Measurements from ENCODE around the gene ARL2BP.

Gene ARL2BP

DNA sequence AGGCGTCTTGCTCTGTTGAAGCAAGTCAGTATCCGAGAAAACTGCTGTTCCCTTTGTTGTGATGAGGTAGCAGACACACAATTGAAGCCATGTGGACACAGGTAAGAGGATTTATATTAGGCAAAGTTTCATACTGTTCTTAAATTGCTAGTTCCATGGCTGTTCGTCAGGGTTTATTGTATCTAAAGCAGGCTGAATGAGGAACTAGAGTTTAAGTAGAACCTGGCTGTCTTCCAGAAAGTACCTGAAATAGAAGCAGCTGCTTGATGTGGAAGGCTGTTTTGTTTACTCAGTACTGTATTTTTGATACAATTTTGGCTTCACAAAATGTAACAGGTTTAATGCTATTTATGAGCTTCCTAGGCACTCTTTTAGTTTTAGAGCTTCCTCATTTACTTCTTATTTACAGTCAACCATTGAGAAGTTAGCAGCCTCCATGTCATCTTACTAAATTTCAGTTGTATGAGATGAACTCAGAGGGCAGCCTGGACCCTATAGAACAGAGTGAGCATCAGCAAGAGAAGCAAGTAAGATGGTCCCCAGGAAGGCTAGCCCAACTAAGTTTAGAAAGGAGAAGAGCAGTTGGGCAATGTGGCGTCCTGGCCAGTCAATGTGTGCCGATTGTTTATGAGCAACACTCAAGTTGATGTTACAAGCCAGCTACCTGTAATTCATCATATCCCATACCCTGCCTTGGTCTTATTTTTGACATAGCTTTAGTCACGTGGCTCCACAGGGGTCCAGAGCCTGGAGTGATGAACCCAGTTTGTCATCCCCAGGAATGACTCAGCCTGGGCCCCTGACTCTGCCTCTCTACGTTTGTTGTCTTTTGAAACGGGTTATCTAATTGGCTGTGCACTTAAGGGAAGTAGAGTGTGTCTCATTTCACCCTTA lies 9.7 kb upstream of the ARL2BP start:
- DNase-seq (ENCODE audit: low read depth, low spot score) = no peak

DNA sequence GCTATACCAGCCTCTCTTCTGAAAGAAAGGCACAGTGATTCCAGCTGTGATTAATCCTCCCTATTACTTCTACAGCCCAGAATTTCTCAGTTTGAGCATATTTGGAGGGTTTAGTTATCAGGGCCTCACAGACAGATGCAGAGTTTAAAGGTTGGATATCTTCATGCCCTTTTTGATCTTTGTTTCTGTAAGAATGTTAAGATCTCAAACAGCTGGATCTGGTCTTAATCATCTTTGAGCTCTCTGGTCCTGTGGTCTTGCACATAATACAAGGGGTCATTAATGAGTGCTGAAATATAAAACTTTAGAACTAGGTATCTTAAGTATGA lies 9.1 kb upstream of the ARL2BP start:
- no peak for DNase-seq (ENCODE audit: low read depth, low spot score)

DNA sequence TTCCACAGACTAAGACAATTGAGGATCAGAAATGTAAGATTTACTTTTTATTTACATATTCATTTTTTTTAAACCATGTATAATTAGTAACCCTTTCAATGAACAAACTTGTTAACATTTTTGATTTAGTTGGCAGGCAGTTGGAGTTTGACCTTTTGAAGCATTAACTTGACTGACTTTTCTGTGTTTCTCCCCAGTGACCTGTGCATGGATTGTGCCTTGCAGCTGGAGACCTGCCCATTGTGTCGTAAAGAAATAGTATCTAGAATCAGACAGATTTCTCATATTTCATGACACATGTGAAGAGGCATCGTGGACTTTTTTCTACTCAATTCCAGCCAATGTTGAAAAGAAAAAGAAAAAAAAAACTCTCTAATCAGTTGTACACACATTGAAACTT lies 6.4 kb upstream of the ARL2BP start:
- no peak for DNase-seq (ENCODE audit: low read depth, low spot score)

DNA sequence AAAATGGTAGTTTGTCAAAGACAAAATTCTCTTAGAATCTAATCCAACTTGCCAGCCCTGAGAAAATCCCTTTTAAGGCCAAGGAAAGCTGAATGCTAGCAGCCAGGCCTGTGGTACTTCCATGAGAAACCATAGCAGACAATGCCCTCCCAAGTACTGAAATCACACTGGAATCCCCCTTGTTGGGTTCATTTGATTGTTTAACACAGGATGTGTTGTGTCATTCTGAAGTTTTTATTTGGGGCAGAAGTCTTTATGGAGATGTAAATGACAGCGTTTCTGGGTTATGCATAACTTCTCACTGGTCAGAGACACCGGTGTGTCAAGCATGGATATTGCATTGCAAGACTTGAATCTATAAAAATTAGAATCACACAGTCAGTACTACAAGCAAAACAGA lies 6.0 kb upstream of the ARL2BP start:
- no peak for DNase-seq (ENCODE audit: low read depth, low spot score)

DNA sequence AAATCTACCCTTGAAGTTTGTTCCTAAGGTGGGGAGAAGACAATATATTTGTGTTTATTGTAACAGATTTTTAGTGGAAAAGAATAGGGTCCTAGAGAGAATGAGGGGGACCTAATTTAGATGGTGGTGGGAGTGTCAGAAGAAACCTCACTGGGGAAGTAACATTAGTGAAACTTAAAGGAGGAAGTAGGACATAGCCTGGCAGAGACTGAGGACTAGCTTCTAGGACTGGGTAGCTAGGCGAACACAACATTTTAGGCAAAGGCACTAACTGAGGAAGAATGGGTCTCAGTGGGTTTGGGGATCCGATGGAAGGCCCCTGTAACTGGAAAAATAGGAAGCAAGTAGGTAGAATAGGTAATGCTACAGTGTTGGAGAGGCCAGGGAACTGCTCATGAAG lies 4.2 kb upstream of the ARL2BP start:
- no peak for DNase-seq (ENCODE audit: low read depth, low spot score)

DNA sequence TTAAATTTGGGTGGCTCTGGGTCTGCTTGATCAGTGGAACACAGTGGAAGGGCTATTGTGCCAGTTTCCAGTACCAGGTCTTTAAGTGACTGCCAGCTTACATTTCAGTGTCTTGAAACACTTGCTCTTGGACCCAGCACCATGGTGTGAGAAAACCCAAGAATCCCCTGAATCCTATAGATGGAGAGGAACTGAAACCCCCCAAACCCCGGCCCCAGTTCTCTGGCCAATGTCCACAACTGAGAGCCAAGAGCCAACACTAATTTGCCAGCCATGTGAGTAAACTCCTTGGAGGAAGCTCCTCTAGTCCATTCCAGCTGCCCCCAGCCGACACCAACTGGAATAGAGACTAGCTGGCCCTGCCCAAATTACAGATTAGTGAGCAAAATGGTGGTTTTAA lies 2.4 kb upstream of the ARL2BP start:
- no peak for DNase-seq (ENCODE audit: low read depth, low spot score)

DNA sequence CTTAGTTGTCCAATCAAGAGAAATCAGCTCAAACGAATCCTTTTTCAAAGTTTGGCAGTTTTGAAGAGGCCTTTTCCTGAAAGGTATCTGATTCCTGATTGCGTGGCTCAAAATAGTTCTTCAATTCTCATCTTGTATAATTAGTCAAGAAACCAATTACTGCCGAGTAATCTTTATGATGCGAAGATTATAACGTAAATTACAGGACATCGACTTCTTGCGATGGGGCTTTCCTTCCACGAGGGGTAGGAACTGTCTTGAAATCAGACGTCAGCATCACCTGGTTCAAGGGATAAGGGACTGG lies 644 bp upstream of the ARL2BP start:
- no peak for DNase-seq (ENCODE audit: low read depth, low spot score)

DNA sequence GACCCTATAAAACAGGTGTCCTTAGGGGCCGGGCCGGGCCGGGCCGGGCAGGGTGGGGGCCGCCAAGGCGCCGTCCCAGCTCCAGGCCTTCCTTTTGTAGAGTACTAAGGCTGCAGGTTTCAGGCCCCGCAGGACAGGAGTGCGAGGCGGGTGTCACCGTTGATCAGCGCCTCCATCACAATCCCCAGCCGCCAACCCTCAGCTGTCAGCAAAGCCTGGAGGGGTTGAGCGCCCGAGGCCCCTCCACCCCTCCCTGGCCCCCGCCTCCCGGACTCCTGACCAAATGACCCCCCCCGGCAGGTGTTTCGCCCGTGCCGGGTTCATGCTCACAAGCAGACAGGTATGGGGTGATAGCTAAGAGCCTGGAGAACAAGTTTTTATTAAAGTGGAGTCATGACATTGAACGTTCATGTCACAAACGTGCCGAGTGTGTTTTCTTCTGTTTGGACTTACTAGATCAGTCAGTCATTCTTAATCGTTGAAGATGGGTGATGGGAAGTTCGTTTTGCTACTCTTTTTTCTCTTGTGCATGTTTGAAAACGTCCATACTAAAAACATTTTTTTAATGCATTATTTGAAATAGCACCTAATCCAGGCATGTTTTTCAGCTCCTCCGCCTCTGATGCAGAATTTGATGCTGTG lies 534 bp downstream of the ARL2BP start:
- no peak for DNase-seq (ENCODE audit: low read depth, low spot score)

DNA sequence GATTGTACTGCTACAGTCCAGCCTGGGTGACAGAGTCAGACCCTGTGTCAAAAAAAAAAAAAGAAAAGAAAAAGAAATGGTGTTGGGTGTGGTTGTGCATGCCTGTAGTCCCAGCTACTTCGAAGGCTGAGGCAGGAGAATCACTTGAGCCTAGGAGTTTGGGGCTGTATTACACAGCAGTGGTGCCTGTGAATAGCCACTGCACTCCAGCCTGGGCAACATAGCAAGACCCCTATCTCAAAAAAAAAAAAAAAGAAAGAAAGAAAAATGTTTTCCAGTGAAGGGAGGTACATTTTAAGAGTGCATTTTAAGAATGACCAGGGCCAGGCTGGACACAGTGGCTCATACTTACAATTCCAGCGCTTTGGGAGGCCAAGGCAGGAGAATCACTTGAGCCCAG lies 6.3 kb downstream of the ARL2BP start:
- no peak for DNase-seq (ENCODE audit: low read depth, low spot score)

DNA sequence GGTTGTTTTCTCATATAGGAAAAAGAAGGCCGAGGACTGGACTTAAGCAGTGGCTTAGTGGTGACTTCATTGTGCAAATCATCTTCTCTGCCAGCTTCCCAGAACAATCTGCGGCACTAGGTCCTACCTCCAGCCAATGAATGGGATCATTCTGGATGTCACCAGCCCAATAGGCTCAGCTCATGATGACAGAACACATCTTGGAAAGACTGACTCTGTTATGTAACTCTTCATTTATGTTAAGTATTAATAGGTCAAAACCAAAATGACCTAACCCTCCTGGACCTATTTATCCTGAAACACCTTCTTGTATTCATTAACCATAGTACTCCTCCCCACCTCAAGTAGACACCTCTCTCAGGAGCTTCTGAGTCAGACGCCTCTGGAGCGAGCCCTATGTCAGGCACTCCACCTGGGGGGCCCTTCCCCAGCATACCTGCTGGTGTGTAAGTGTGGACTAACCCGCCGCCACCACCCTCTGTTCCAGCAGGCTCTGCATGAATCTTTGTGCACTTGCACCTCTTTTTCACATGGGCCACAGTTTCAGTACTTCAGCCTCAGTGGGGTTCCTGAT lies 7.2 kb downstream of the ARL2BP start:
- DNase-seq (ENCODE audit: low read depth, low spot score) = no peak

DNA sequence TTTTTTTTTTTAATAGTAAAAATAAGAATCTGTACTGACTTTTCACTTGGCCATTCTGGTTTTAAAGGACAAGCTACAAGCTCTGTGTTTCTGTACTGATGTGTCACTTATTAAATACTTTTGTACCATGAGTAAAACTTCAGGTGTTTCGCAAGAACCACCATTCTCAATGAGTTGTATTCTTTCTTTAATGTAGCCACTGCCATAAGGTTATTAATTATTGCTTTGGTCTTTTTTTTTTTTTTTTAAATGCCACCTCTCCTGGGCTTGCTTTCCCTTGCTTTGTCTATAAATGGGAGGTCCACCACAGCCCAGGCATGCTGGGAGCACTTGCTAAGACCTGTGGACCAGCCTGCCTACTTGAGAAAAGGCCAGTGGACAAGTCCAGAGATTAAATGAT lies 8.4 kb downstream of the ARL2BP start:
- no peak for DNase-seq (ENCODE audit: low read depth, low spot score)

DNA sequence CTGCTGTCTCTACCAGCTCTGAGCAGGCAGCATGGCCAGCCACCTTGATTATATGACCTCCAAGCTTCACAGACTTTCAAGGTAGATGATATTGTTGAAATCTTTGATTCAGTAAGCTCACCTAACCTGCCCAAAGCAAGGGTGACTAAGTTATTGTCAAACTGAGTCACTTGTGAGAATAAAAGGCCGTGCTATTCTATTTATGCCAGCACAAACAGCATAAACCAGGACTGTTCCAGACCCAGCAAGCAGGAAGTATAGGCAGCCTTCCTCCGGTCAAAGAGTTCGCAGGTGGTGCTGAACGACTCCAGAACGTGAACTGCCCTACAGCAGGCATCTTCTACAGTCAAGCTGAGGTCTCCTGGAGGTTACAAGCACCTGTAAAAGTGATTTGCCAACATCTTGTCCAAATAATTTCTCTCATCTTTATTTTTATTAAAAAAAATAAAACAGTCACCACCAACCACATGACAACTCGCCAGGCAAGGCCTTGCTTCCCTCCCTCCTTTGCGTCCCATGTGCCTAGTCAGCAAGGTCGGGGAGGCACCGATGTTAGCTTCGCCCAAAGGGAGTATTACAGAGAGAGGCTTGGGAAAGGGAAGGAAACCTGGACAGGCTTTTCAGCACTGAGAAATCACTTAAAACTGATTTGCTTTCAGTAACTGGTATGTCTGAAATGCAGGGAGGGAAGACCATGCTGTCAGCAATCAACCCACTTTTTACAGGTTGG lies 10.8 kb downstream of the ARL2BP start:
- DNase-seq (ENCODE audit: low read depth, low spot score) = no peak

DNA sequence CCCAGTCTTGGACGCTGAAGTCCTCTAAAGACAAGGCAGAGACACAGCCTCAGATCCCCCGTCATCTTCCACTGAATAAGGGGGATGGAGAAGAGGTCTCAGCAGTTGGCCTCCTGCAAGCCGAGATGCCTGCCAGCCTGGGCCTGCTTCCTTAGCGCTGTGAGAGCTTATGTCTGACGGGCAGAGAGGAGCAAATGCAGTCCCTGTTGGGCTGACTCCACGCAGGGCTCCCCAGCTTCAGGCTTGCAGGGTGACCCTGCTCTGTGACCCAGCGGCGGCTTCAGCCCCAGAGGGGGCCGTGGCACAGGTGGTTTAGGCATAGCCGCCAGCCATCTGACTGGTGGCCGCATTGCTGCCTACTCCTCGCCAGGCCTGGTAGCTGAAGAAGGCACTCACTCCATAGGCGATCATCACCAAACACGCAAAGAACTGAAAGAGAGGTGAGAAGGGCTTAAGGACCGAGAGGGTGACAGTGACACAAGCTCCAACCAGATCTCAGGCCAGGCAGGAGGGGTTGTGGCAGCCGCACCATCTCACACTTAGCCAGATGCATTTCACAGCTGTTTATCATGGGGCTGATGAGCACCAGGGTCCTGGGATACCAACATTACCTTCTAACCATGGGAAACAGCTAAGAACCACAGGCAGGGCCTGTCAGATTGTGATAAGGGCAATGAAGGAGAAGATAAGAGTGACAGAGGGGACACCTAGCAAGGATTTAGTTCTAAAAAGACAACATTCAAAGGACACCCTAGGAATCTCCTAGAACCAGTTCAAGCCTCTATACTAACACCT lies 11.7 kb downstream of the ARL2BP start:
- DNase-seq (ENCODE audit: low read depth, low spot score) = no peak

DNA sequence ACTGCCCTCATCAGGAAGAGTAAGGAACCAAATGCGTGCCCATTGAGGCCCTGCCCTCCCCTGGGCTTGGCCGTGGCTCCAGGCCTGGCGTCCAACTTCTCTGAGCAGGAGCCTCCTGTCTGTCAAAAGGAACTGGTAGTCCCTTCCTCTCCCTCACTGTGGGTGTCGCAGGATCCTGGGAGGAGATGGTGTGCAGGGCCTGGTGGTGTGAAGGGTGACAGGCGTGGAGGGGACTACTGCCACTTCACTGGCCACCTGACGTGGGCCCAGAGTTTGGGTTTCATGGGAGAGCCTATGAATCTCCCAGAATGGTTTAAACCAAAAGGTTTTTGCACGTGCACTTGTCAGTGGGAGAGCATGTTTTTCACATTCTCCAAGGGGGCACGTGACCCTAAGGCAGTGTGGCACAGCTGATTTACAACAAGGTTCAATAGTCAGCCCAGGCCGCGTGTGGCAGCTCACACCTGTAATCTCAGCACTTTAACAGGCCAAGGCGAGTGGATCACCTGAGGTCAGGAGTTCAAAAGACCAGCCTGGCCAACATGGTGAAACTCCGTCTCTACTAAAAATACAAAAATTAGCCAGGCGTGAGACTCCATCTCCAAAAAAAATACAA lies 12.5 kb downstream of the ARL2BP start:
- DNase-seq (ENCODE audit: low read depth, low spot score) = no peak

DNA sequence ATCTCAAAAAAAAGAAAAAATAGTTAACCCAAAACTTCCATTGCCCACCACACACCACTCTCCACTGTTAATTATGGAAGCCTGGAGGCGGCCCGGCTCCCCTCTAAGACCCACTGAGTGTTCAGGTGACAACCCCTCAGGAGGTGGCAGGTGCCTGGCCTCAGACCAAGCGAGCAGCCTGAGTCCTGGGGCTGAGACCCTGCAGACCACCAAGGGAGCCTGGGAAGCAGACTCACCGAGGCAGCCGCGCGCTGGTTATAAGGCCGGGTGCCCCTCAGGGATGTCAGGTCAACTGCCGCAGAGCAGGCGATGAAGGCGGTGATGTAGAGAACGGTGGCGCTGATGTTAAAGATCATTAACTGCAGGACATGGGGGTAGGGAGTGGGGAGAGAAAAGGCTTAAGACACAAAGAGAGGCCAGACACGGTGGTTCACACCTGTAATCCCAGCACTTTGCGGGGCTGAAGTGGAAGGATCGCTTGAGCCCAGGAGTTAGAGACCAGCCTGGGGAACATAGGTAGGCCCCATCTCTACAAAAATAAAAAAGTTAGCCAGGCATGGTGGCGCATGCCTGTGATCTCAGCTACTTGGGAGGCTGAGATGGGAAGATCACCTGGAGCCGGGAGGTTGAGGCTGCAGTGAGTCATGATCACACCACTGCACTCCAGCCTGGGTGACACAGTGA lies 13.3 kb downstream of the ARL2BP start:
- DNase-seq (ENCODE audit: low read depth, low spot score) = no peak

DNA sequence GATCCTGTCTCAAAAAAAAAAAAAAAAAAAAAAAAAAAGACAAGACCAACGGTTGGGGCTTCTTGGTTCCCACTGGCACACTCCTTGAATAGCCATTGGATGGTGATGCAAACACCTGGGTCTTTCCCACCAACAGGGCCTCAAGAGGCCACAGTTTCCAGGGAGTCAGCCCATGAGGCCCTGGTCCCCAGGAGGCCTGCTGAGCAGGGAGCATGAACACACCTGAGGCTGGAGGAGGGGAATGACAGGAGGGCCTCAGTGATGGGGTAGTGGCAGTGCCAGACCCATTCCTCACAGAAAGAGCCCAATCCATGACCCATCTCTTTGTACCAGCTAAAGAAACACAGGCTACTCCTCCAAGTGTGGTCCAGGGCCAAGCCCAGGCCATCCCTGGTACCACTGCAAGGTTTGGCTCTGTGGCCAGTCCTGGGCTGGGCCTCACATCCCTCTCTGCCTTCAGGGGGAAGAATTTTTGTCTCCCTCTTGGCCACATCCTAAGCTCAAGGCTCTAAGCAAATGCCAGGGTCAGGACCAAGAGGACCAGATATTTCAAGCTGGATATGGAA lies 13.9 kb downstream of the ARL2BP start:
- no peak for DNase-seq (ENCODE audit: low read depth, low spot score)

DNA sequence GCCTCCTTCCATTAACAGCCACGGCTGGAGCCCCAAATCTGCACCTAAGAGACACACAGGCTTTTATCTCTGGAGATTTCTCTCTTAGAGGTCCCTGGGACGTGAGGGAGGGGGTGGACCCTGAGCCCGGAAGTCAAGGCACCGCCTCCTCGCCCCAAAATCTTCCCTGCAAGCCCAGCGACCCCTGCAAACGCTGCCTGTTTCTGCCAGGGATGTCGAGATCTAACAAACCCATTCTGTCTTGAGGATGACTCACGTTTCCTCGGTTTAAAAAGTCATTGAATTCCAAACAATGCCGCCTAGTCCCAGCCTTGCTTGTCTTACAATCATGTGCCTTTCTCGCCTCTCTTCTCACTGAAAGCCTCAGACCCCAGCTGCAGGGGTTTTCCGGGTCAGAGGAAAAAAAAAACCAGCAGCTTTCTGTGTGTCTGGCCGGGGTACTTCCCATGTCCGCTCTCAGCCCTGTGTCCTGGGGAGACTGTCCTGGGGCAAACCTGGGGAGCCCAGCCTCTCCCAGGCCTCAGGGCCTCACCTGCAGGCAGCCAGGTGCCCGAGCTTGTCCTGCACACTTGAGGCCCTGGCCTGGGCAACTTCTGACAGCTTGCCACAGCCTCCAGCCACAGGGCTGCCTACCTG lies 15.4 kb downstream of the ARL2BP start:
- DNase-seq (ENCODE audit: low read depth, low spot score) = no peak

DNA sequence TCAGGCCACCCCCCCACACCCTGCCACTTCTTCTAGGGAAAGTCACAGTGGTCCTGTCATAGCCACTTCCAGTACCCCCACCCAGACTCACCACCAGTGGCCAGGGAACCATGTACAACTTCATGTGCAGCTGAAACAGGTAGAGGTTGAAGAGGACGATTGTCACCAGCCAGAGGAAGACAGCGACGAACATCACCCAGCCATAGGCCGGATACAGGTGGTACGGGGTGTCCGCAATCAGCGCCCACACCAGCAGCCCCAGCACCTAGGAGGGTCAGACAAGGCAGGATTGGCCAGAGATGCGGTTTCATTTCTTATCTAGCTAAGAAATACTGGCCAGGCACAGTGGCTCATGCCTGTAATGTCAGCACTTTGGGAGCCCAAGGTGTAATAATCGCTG lies 16.7 kb downstream of the ARL2BP start:
- DNase-seq (ENCODE audit: low read depth, low spot score) = no peak

DNA sequence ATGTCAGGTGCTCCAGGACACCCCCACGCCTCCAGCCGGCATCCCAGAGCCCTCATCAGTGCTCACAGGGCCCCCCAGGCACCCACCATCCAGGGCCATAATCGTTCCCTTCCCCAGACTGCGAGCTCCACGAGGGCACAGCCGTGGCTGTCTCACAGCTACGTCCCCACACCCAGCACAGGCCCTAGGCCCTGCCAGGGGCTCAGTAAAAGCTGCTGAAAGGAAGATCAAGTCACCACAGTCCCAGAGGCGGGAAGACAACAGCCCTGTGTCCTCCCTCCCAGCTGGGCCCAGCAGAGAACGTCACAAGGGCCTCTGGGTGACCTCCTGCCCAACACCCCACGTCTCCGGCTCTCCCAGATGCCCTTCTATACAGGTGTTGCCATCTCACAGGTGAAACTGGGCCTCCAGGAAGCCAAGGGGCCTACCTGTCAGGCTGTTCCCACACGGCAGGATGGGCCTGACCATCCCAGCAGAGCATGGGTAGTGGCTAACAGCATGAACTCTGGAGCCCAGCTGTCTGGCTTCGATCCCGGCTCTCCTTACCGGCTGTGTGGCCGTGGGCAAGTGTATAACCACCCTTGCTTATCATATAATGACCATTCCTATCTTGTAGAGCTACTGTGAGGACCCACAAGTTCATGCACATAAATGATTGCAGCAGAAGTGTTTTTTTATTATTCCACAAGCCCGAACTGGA lies 17.9 kb downstream of the ARL2BP start:
- no peak for DNase-seq (ENCODE audit: low read depth, low spot score)
